GM12865 (cell line): ENCODE data around the gene SLC44A5.

Experiments
- DNase-seq: peaks from one replicate; pipeline ENCODE4 v3.0.0; 2010; ENCODE audit warnings: low read depth
- H3K4me3 ChIP-seq: 2 replicates; pipeline ENCODE4 v1.5.1; 2011; ENCODE audit warnings: mild to moderate bottlenecking, low read depth, low read length, control low read depth
- CTCF ChIP-seq: IDR thresholded peaks from 2 replicates; pipeline ENCODE4 v1.5.1; 2011; ENCODE audit warnings: low read length, control low read depth, low read depth, inconsistent platforms; ENCODE audit not compliant: insufficient read depth; ENCODE audit errors: missing control alignments

Gene SLC44A5

DNA sequence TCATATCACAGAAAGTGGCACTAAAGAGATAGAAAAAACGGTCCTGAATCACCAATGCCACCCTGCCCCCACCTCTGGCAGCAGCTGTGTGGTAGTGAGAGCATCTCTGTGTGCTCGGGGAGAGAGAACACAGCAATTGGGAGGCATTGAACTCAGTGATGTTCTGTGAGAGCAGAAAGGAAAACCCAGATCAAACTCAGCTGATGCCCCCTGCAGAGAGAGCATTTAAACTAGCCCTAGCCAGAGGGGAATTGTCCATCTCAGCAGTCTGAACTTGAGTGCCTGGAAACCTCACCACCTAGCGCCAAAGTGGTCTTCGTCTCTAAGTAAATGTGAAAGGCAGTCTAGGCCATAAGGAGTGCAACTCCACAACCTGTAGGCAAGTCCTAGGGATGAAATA, 21.3 kb downstream of the SLC44A5 start:
- DNase-seq = no peak
- H3K4me3 ChIP-seq = no peak overlapping the region
- no peak for TF ChIP-seq CTCF

DNA sequence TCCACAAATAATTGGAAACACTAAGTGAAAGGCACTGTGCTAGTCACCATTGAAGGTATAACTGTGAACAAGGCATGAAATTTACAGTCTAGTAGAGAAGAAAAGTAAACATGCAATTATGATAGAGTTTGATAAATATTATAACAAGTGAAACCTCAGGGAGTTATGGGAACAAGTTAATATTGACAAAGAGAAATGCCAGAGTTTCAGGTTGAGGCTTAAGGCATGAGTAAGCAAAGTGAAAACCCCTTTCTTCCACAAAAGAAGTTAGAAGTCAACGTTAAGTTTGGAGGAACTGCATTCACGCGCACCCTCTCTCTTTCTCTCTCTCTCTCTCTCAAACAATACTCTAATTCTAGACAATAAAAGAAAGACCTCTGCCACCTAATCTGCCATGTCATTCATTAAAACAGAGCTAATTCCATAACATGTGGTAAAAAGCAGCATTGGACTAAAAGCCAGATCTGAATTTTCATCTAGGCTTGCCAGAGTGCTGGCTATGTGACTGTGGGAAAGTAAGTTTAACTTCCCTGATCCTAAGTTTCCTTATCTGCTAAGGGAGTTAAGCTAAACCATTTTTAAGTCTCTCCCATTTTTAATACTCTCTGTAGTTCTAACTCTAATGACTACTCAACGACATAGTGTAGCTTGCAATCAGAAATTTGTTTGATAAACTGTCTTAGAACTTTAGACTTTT, 22.0 kb downstream of the SLC44A5 start:
- no peak for TF ChIP-seq CTCF

DNA sequence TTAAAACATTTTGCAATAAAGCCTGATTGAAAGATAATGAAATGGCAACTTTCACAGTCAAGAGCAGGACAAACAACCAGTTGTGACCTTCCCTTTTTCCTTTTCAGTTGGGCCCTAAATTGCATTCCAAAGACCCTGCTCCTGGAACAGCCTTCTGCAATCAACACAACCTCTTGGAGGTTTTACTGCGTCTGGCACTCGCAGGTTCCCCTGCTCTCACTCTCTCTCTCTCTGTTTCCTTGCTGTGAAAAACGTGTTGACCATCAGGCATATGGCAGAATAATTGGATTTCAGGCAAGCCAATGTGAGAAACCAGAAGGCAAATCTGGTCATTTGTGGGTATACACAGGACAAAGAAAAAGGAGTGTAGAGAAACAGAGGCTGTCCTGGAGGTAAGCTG, 23.2 kb downstream of the SLC44A5 start:
- no peak overlapping the region for H3K4me3 ChIP-seq
- DNase-seq = no peak
- TF ChIP-seq CTCF = no peak

More for the DNA sequence above, 22.0 kb downstream of the SLC44A5 start:
- DNase-seq = no peak
- no peak overlapping the region for H3K4me3 ChIP-seq

GRCh38 chr1:75583282-75583681, 27.6 kb downstream of the SLC44A5 start:
- no peak overlapping the region for H3K4me3 ChIP-seq
- DNase-seq = no peak
- no peak for TF ChIP-seq CTCF

DNA sequence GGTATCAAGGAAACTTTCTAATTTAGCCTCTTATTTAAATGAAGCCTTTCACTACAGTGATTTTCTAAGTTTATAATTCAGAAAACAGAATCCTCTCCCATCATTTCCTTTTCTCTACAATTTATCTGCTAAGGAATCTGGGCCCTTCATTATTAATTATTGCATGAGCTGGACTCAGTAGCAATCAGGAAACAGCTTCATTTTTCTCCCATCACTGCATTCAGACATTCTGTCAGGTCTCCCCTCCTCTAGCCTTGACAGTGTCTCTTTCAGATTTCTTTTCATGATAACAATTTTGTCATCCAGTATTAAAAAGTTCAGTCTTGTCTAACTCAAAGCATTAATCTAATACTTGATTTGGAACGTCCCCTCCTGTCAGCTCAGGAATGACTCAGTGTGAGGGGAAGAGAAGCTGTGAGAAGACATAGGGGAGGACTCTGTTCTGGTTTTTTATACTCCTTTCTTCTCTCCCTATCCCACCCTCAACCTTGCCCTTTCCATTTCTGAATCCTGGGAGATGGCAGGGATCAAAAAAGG, 28.1 kb downstream of the SLC44A5 start:
- no peak for TF ChIP-seq CTCF
- no peak for DNase-seq
- H3K4me3 ChIP-seq = no peak overlapping the region

GRCh38 chr1:75579046-75579445, 31.9 kb downstream of the SLC44A5 start:
- no peak for TF ChIP-seq CTCF
- no peak for DNase-seq
- no peak overlapping the region for H3K4me3 ChIP-seq

DNA sequence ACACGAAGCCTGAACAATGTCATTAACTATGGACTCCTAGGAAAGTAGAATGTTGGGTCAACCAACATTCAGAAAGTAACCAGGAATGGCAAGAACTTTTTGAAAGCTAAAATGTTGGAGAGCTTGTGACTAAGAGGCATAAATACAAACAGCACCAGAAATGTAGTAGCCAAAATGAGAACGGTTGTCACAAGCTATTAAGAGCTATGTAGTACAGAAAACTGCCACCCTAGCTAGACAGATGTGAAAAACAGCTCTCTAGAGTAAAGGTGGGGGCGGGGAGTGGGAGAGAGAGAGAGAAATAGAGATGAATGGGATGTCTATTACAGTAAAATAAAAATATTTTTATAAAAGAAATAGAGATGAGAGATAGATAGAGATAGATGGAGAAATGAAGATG, 35.1 kb downstream of the SLC44A5 start:
- no peak overlapping the region for H3K4me3 ChIP-seq
- no peak for DNase-seq
- TF ChIP-seq CTCF = no peak
